GM18508 (cell line): Measurements from ENCODE around the gene MARCHF5.
A peak's percentile ranks its signal among the peaks of the same experiment; 100 is the strongest.

Experiments used
- ATAC-seq: cut with Tn5 transposase; IDR thresholded peaks from one replicate; pipeline ENCODE4 v1.9.1; 2021; ENCODE audit warnings: moderate number of reproducible peaks; ENCODE audit not compliant: insufficient read depth, unreplicated experiment

Gene MARCHF5, protein sequence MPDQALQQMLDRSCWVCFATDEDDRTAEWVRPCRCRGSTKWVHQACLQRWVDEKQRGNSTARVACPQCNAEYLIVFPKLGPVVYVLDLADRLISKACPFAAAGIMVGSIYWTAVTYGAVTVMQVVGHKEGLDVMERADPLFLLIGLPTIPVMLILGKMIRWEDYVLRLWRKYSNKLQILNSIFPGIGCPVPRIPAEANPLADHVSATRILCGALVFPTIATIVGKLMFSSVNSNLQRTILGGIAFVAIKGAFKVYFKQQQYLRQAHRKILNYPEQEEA

DNA sequence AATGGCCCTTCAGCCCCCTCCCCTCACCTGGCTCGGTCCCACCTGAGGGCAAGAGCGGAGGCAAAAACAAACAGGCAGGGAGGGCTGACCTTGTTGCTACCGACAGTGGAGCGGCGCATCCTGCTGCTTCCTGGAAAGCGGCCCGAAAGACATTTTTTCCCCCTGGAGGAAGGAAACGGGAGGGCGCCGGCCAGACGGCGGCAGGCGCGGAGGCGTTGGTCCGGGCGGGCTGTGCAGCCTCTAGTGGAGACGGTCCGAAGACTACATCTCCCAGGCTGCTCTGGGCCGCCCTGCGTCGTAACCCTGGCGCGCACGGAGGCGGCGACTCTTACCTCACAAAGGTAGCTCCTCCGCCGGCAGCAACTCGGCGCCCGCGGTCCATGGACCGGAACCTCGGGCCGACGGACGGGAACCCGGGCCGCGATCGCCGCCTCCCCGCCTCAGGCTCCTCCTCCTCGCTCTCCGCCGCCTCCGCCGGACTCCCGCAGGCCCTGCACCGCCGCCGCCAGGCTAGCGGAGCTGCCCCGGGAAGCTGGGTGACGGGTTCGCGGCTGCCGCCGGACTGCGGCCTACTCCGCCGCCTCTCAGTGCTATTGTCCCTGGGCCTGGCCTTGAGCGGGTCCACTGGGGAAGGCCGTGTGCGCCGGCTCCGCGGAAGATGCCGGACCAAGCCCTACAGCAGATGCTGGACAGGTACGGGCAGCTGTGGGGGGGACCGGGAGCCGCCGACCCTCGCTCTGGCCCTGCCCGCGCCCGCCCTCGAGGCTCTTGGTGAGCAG, at the start of gene MARCHF5, which contains the start of gene CPEB3:
TSS of gene MARCHF5 (plus strand) at position 331 of the 779 bp plus-strand sequence. CDS start at position 659, 328 bp downstream.
TSS of gene CPEB3 (minus strand) at position 242 of the 779 bp plus-strand sequence. CDS start 50,728 bp downstream, outside the sequence.
- peak; percentile 87 for ATAC-seq

GRCh38 chr10:92241501-92241900, 49.5 kb upstream of the MARCHF5 start:
- ATAC-seq: no peak

GRCh38 chr10:92242380-92242779, 48.6 kb upstream of the MARCHF5 start:
- ATAC-seq: no peak

DNA sequence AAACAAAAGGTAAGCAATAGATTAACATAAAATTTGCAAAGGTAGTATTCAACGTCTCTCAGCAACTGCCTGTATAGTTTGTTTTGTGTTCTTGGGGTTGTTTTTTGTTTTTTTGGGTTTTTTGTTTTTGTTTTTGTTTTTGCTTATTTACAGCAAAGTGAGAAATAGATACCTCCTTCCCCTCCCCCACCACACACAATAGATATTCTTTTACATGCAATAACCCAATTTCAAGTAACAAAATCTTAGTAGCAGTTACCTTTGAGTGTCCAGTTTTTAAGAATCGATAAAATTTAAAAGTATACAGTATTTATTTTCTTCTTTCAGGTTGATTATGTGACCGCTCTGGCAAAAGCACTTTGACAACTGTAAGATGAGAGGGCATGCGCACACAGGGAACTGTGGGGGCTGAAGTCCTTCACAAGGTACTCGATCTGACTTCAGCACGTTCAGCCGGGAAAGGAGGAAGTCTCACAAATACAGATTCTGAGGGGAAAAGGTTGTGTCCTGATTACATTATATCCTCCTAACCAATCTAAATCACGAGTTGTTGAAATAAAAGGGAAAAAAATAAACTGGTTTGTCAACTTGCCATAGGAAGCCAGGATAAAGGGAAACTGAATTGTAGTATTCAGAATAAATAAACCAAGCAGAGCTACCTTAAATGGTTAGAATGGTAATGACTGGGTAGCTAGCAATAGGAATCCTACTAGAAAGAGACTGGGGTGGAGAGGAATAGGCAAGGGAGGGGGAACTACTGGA, 47.9 kb upstream of the MARCHF5 start:
- ATAC-seq: no peak

- ATAC-seq: peak; percentile 43
Measured at GRCh38 chr10:92244796-92245195, 46.2 kb upstream of the MARCHF5 start.

DNA sequence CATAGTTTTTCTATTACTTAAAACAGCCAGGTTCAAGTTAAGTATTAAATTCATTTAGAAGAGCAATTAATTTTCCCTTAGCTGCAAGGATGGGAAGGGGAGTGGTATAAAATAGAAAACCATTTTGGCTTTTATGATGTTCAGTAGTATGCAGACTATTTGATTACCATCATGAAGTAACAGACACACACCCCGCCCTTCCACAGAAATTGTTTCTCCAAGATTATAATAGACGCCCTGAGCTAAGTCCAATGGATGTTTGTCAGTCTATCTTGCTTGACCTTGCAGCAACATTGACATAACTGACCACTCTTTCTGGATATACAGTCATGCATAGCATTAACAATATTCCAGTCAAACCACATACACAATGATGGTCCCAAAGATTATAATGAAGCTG, 42.4 kb upstream of the MARCHF5 start:
- no peak for ATAC-seq

- ATAC-seq: no peak
Measured at GRCh38 chr10:92263396-92263795, 27.6 kb upstream of the MARCHF5 start.

GRCh38 chr10:92264249-92264648, 26.7 kb upstream of the MARCHF5 start:
- no peak for ATAC-seq

DNA sequence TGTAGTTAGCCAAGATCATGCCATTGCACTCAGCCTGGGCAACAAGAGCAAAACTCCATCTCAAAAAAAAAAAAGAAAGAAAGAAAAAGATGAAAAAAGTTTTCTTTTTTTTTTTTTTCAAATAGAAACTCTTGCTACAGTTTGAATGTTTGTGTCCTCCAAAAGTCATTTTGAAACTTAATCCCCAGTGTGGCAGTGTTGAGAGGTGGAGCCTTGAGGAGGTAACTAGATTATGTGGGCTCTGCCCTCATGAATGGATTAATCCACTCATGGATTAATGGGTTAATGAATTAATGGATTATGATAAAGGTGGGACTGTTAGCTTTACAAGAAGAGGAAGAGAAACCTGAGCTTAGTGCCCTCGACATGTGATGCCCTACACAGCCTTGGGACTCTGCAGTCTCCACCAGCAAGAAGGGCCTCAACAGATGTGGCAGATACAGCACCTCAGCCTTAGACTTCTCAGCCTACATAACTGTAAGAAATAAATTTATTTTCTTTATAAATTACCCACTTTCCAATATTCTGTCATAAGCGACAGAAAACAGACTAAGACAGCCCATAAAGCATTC, 25.2 kb upstream of the MARCHF5 start:
- ATAC-seq: no peak

DNA sequence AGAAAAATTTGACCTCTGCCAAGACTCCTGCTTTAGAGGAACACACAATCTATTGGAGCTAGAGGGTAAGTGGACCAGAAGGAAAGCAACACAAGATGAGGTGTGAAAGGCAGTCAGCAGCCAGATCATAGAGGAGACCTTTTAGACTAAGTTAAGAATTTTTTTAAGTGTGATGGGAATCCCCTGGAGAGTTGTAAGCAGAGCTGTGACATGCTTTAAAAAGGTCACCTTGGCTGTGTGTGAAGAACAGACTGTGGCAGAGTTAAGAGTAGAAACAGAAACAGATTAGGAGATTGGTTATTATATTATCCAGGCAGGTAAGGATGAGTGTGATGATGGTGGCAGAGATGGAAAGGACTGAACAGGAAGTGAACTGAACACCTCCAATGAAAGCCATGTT, 23.6 kb upstream of the MARCHF5 start:
- no peak for ATAC-seq

GRCh38 chr10:92268748-92269147, 22.2 kb upstream of the MARCHF5 start:
- ATAC-seq: no peak

GRCh38 chr10:92274071-92274470, 16.9 kb upstream of the MARCHF5 start:
- ATAC-seq: no peak

DNA sequence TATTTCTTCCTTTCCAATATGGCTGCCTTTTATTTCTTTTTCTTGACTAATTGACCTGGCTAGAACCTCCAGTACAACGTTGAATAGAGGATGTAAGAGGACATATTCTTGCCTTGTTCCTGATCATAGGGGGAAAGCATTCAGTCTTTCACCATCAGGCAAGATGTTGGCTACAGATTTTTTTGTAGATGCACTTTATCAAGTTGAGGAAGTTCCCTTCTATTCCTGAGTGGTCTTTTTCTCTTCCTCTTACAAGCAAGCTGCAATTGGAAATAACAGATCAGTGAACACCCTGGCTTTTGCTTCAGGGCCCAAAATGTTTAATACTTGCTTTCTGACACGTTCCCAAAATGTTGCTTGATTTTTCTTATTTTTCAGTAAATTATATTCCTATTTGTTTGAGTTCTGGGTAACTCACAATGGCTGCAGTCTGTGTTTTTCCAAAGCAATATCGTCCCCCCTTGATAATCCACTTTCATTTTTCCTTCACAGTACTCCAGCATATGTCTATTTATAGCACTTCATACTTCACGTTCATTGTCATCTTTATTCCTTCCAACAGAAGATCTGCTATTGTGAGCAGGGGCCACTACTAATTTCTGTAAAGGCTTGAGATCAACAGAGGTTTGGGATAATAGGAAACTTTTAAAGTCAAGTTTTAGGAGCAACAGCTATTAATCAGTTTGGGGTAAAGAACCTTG, 11.8 kb upstream of the MARCHF5 start:
- ATAC-seq: no peak

DNA sequence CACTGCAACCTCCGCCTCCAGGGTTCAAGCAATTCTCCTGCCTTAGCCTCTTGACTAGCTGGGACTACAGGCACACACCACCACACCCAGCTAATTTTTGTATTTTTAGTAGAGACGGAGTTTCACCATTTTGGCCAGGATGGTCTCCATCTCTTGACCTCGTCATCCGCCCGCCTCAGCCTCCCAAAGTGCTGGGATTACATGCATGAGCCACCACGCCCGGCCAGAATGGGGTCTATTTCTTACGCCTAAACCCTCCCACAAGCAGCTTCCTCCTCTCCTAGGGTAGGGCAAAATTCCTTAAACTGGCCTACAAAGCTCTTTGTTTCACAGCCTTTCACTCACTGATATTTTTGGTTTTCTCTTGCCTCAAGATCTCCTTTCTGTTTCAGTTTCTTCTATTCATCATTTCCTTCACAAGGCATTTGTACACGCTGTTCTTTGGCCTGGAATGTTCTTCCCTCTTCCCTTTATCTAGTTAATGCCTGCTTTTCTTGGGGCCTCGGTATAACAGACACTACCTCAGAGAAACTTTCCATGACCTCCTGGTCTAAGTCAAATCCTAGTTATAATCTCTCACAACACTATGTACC, 6.8 kb upstream of the MARCHF5 start:
- no peak for ATAC-seq

DNA sequence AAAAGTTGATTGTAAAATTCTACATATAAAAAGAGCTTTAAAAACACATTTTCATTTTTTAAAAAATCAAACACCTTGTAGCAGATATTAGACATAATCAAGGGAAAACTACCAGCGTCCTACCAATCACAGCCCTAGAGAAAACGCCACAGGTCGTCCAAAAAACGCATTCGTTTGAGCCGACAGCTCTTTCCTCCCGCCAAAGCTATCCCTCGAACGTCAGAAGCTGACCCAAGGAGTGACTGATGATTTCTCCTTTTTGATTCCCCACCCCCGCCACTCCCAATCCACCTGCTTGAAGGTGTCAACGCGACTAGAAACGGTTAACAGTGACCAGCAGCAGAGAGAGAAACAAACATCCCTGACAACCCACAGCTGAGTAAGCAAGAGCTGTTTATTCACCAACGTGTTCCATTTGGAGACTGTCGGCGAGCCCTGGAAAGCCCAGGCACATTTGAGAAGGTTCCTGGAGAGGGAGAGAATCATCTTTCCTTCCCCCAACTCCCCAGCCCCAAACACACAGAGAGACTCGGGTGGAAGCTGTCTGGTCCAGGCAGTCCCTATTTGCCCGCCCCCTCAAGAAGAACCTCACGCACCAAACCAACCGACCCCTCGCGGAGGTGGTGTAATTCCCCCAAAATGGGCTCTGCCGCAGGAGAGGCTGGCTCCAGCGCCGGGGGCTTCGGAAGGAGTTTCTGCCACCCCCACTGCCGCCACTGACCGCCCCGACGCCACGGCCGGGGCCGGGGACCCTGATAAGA, 711 bp upstream of the MARCHF5 start:
- ATAC-seq: peak; percentile 7

- no peak for ATAC-seq
Measured at GRCh38 chr10:92291616-92291865, 574 bp downstream of the MARCHF5 start.

DNA sequence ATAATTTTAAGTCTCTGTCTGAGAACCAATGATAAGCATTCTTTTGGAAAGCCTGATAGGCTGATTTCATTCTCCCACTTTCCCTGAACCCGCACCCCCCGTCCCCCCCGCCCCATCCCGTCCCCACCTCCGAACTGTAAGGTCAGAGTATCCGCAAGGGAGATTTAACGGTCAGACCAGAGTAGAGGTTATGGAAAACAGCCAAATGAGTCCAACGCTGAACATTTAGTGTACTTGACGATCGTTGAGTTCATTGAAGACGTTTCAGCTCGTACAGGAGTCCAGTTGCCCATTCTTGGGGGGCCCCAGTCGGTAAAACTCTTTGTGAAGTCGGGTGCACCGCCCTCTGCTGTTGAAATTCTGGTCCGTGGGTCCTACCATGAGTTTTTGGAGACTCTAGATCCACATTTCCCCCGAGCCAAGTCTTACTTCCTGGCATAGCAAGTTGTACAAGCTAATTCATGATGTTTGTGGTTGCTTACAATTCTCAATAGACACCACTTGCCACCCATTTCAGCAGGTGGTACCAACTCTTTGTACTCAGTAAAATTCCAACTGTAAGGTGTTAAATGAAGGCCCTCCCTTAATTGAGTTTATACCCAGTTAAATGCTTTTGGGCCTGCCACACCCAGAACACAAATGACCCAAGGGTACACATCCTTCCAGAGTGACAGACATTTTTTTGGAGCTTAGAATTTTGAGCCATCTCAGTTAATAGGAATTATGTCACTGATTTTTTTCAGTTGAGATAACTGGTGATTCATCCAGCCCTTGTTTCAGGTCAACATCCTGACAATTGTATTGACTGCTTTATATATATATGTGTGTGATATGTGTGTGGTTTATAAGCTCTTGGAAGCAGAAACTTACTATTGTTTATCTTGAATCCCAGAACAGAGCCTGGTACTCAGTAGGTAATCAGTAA, 1.2 kb downstream of the MARCHF5 start:
- no peak for ATAC-seq

DNA sequence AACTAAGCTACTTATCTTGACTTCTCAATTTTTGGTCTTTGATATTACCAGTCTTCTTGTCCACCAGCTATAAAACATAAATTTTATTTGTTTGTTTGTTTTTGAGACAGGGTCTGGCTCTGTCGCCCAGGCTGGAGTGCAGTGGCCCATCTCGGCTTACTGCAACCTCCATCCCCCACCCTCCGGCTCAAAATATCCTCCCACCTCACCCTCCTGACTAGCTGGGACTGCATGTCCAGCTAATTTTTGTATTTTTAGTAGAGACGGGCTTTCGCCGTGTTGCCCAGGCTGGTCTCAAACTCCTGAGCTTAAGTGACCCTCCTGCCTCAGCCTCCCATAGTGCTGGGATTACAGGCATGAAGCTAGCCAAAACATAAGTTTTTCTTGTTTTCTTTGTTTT, 7.5 kb downstream of the MARCHF5 start:
- ATAC-seq: no peak
